GM19193 (cell line): Measurements from ENCODE around the gene UBE2E1.

Experiments
- POLR2A ChIP-seq: IDR thresholded peaks from 4 replicates; pipeline ENCODE4 v1.6.1; 2011; ENCODE audit not compliant: insufficient read depth, insufficient read length; ENCODE audit errors: extremely low read depth

UBE2E1 gene

GRCh38 chr3:23781051-23781450 is 24.7 kb upstream of the UBE2E1 start:
- no peak for TF ChIP-seq POLR2A

GRCh38 chr3:23781871-23782270 is 23.9 kb upstream of the UBE2E1 start:
- TF ChIP-seq POLR2A = no peak

GRCh38 chr3:23785097-23785645 is 20.6 kb upstream of the UBE2E1 start:
- TF ChIP-seq POLR2A = no peak

GRCh38 chr3:23785882-23786281 is 19.9 kb upstream of the UBE2E1 start:
- no peak for TF ChIP-seq POLR2A

GRCh38 chr3:23791678-23792077 is 14.1 kb upstream of the UBE2E1 start:
- TF ChIP-seq POLR2A = no peak

GRCh38 chr3:23793528-23794134 is 12.1 kb upstream of the UBE2E1 start:
- no peak for TF ChIP-seq POLR2A

- no peak for TF ChIP-seq POLR2A
These were observed 10.7 kb upstream of the UBE2E1 start for GRCh38 chr3:23795096-23795495.

GRCh38 chr3:23796518-23796917 is 9.2 kb upstream of the UBE2E1 start:
- TF ChIP-seq POLR2A = no peak

GRCh38 chr3:23797491-23797890 is 8.3 kb upstream of the UBE2E1 start:
- TF ChIP-seq POLR2A = no peak

- TF ChIP-seq POLR2A = no peak
These were observed 7.3 kb upstream of the UBE2E1 start for GRCh38 chr3:23798456-23798855.

- TF ChIP-seq POLR2A = no peak
These were observed 6.9 kb upstream of the UBE2E1 start for GRCh38 chr3:23798876-23799275.

- no peak for TF ChIP-seq POLR2A
These were observed 5.0 kb upstream of the UBE2E1 start for GRCh38 chr3:23800731-23801130.

GRCh38 chr3:23804441-23805209 is 1.1 kb upstream of the UBE2E1 start:
- TF ChIP-seq POLR2A = no peak

- no peak for TF ChIP-seq POLR2A
These were observed 534 bp upstream of the UBE2E1 start for GRCh38 chr3:23805210-23805632.

GRCh38 chr3:23806534-23807423 is 1.0 kb downstream of the UBE2E1 start:
- TF ChIP-seq POLR2A = no peak
